ENCODE results near the gene CCDC180.
"Not testable (repeated sequence)": the region's sequence is repeated elsewhere in the genome, so short reads cannot be mapped to it uniquely, and the experiment has no call there.

CCDC180 gene

GRCh38 chr9:97307500-97308163 is at the start of gene CCDC180:
CCDC180 (plus strand) TSS chr9:97307659; CDS start chr9:97308064, 405 bp downstream.
- DNase-seq (ENCODE audit: low read depth in 2 of 2), result no peak

GRCh38 chr9:97259834-97260514 is 47.5 kb upstream of the CCDC180 start:
- not testable (repeated sequence) for DNase-seq (ENCODE audit: low read depth in 2 of 2)

DNA sequence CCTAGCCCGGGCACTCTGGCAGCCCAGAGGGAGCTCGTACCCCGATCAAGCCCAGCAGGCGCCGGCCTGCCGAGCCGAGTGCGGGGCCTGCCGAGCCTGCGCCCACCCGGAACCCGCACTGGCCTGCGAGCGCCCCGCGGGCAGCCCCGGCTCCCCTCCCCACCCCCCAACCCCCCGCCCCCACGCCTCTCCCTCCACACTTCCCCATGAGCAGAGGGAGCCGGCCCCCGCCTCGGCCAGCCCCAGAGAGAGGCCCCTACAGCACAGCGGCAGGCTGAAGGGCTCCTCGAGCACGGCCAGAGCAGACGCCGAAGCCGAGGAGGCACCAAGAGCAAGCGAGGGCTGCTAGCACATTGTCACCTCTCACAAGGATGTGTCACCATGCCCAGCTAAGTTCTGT is 36.2 kb upstream of the CCDC180 start:
- DNase-seq (ENCODE audit: low read depth in 2 of 2), result no peak

DNA sequence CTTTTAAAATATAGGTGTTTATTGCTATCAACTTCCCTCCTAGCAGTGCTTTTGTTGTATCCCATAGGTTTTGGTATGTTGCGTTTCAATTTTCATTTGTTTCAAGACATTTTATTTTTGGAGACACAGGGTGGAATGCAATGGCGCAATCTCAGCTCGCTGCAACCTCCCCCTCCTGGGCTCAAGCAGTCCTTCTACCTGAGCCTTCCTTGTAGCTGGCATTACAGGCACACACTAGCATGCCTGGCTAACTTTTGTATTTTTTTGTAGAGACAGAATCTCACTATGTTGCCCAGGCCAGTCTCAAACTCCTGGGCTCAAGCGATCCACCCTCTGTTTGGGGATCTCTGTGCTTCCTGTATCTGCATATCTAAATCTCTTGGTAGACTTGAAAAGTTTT is 35.4 kb upstream of the CCDC180 start:
- DNase-seq (ENCODE audit: low read depth in 2 of 2), result no peak

GRCh38 chr9:97276310-97276852 is 31.1 kb upstream of the CCDC180 start:
- DNase-seq (ENCODE audit: low read depth in 2 of 2), result no peak

- DNase-seq (ENCODE audit: low read depth in 2 of 2), result no peak
These were observed 29.5 kb upstream of the CCDC180 start for GRCh38 chr9:97277953-97278352.

DNA sequence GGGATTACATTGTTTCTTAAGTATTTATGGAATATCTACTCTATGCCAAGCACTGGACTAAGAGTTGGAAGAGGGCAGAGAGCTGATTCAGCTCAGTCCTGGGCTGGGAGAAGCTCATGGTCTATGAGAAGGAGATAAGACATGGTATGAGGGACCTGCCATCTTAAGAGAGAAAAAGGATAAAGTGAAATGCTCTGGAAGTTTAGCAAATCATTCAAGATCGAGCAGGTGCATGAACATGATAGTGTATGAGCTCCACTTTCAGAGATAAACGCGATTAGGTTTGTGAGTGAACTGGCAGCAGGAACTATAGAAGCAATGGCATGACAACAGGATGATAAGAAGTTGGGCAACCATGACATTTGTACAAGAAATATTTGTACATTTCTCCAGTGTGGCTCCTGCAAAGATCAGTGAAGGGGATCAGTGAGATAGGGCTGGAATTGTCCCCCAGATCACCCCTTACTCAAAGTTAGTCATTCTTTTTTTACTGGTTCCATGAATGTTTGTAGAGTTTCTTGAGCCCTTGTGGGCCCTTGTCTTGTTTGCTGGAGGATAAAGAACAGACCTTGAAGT is 26.6 kb upstream of the CCDC180 start:
- no peak for DNase-seq (ENCODE audit: low read depth in 2 of 2)

- DNase-seq (ENCODE audit: low read depth in 2 of 2), result no peak
These were observed 23.7 kb upstream of the CCDC180 start for GRCh38 chr9:97283768-97284167.

GRCh38 chr9:97284798-97285197 is 22.7 kb upstream of the CCDC180 start:
- DNase-seq (ENCODE audit: low read depth in 2 of 2), result no peak

GRCh38 chr9:97292200-97292599 is 15.3 kb upstream of the CCDC180 start:
- DNase-seq (ENCODE audit: low read depth in 2 of 2), result no peak

DNA sequence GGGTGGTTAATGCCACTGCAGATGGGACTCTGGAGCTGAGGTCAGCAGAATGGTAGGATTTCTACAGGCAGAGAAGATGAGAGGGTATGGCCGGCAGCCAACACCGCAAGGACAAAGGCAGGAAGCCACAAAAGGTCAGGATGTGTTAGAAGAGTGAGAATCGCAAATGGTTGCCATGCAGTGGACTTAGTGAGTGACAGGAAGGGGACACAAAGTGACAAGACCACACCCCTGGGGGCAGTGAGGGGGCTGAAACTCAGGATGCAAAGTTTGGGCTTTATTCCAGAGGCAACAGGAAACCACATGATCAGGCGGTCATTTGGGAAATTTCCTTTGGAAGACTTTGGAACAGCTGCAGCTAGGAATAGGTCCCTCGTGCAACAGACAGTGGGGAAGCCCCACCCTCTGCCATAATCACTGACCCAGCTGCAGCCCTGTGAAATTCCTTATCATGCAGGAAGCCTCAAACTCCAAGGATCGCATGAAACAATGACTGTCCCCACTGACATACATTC is 14.2 kb upstream of the CCDC180 start:
- DNase-seq (ENCODE audit: low read depth in 2 of 2), result no peak

- DNase-seq (ENCODE audit: low read depth in 2 of 2), result no peak
These were observed 13.6 kb upstream of the CCDC180 start for GRCh38 chr9:97293818-97294217.

- DNase-seq (ENCODE audit: low read depth in 2 of 2), result no peak
These were observed 9.6 kb upstream of the CCDC180 start for GRCh38 chr9:97297889-97298288.

DNA sequence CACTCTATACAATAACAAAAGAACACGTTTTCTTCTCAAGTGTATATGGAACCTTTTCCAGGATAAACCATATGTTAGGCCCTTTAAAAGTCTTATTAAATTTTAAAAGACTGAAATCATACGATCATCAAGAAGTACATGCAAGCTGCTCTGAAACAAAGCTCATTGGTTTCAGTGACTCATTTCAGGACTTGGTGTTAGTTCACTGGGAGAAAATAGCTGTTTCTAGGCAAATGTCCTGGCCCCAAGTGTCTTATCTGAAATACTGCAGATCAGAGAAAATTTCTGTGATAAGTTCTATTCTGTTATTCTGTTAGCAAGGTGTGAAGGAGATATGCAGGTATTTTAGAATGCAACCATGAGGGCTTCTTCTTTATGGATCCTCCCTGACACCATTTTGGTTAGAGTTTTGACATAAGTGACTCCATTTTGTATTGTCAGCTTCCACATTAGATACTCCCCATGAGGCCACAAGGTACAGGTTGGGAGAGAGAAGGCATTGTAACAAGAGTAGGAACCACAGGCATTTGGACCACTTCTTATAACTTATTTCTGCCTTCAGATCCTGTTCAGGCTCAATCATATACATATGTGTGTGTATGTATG is 7.5 kb upstream of the CCDC180 start:
- no peak for DNase-seq (ENCODE audit: low read depth in 2 of 2)

- no peak for DNase-seq (ENCODE audit: low read depth in 2 of 2)
These were observed 6.9 kb upstream of the CCDC180 start for GRCh38 chr9:97300586-97300985.

GRCh38 chr9:97301974-97302373 is 5.5 kb upstream of the CCDC180 start:
- no peak for DNase-seq (ENCODE audit: low read depth in 2 of 2)

GRCh38 chr9:97304586-97304985 is 2.9 kb upstream of the CCDC180 start:
- no peak for DNase-seq (ENCODE audit: low read depth in 2 of 2)

DNA sequence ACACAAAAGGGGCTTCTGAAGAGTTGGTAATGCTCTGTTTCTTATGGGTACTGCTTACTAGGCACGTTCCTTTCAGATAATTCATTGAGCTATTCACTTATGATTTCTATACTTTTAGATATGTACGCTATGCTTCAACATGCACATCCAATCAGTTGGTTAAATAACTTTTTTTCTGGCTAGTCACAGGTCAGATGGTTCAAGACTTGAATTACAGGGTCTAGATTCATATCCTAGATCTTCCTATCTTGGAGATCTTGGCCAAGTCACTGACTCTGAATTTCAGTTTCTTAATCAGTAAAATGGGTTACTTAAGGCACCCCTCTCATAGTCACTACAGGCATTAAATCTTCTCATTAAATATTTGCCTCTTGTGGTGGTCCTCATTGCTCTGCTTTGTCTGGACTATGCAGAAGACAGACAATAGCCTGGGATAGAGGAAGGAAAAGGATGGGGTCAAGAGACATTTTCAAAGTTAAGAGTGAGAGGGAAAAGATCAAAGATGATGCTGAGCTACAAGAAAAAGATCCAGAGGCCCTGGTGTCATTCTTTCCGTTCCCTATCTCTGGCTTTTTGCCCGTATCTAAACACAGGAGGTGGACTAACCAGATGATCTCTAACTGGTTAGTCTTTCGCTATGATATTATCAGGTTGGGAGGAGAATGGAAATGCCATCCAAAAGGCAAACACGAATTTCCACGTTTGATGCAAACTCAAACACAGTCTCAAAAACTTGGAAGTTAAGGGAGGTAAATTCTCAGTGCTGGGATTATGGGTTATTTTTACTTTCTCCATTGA is 1.8 kb upstream of the CCDC180 start:
- no peak for DNase-seq (ENCODE audit: low read depth in 2 of 2)

GRCh38 chr9:97307091-97307490 is 368 bp upstream of the CCDC180 start:
- peak; percentile 9 to 12 for DNase-seq (ENCODE audit: low read depth in 2 of 2)

- no peak for DNase-seq (ENCODE audit: low read depth in 2 of 2)
These were observed 1.8 kb downstream of the CCDC180 start for GRCh38 chr9:97309260-97309659.

DNA sequence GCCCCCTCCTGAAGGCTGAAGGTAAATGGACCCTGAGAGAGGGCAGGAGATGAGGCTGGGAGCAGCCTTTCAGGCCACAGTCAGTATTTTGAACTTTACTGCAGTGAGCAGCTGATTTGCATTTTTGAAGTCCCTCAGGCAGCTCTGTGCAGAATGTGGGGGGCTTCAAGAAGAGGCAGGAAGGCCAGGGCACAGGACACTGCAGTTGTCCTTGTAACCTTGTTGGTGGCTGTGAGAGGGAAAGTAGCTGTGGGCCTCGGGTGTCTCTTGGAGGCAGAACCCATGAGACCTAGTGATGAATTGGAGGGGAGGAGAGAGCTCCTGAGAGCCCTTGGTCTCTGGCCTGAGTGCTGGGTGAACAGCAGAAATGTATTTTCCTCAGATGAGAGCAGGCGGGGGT is 2.6 kb downstream of the CCDC180 start:
- DNase-seq (ENCODE audit: low read depth in 2 of 2), result no peak
